Ramos (cell line): ENCODE data around the gene JPH4.

Experiments
- in situ Hi-C: fragments of 300-500 bp; cut with MboI; formaldehyde crosslinking; loops from one replicate; pipeline ENCODE4 v1.14.3; 2022; ENCODE audit warnings: low sequenced_read_pairs; ENCODE audit not compliant: unreplicated experiment

Gene JPH4

GRCh38 chr14:23582906-23583760, 4.5 kb upstream of the JPH4 start:
- in situ Hi-C loops, result no loop called here

DNA sequence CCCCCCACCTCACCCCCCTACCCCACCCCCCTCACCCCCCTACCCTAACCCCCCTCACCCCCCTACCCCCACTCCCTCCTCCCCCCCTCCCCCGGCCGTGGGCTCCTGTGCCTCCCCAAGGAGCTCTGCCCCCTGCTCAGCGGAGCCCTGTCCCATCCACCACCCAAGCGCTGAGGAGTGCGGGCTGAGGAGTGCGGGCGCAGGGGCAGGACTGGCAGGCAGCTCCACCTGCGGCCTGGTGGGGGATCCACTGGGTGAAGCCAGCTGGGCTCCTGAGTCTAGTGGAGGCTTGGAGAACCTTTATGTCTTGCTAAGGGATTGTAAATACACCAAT, 2.3 kb upstream of the JPH4 start:
- in situ Hi-C loops, result no loop called here

GRCh38 chr14:23580152-23580926, 1.7 kb upstream of the JPH4 start:
- in situ Hi-C loops, result no loop called here

DNA sequence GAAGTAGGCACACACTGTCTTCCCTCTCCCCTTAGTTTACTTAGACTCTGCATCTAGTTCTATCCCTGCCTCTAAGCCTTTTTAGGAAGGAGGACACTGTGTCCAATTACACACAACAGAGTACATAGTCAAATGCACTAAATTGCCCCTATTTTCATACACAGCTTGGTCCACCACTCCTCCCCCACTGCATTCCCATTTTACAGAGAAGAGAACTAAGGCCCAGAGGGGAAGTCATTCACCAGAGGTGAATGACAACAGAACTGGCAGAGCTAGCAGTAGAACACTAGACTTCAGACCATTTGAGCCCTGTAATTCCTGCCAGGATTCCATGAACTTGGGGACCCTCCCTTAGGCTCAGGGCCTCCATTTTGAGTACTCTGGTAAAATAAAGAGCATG, 1.1 kb upstream of the JPH4 start:
- in situ Hi-C loops, result no loop called here

DNA sequence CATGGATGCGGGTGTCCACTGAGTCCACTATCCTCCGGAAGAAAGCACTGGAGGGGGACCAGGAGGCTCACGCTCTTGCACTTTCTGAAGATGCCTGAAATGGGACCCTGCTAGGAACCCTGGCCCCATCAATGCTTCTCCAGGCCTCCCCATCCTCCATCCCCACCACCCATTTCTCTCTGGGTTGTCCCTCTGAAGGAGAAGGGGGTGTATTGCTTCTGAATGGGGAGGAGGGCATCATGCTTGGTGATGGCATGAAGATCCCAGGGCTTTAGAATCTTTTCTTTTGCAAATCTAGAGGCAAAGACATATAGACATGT, 681 bp upstream of the JPH4 start:
- in situ Hi-C loops, result no loop called here

- in situ Hi-C loops, result no loop called here
Measured at GRCh38 chr14:23577710-23578392, 739 bp downstream of the JPH4 start.

- in situ Hi-C loops, result no loop called here
Measured at GRCh38 chr14:23577004-23577681, 1.4 kb downstream of the JPH4 start.

GRCh38 chr14:23573384-23574015, 5.1 kb downstream of the JPH4 start:
- in situ Hi-C loops, result no loop called here

DNA sequence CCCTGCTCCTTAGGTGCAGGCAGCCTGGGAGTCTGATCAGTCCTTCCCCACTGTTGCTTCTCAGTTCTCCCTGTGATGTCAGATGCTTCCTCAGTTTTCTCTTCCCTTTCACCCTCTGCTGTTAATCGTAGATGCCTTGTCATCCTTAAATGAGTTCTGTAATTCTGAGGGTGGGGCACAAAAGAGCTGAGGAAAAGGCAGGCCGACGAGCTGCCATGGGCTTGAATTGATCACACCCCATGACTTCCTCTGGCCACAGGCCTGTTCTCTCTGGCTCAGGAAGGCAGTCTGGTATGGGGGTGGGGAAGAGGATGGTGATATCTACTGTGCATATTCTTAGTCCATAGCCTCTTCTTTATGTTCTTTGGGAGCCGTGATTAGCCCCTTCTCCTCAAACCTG, 5.8 kb downstream of the JPH4 start:
- in situ Hi-C loops, result no loop called here

DNA sequence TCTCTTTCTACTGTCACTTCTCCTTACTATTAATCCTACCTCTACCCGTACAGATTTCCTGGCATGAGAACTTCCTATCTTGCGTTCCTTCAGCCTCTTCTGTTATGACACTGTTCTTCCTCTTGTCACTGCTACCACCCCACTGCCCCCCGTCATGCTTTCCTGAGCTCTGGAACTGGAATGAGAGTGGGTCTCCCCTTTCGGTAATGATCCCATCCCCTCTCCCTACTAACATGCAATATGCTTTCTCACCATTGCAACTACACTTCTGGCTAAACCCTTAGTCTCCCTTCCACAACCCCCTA, 6.1 kb downstream of the JPH4 start:
- in situ Hi-C loops, result no loop called here

- in situ Hi-C loops, result no loop called here
Measured at GRCh38 chr14:23571701-23572523, 6.7 kb downstream of the JPH4 start.

GRCh38 chr14:23570806-23571483, 7.6 kb downstream of the JPH4 start:
- in situ Hi-C loops, result no loop called here

DNA sequence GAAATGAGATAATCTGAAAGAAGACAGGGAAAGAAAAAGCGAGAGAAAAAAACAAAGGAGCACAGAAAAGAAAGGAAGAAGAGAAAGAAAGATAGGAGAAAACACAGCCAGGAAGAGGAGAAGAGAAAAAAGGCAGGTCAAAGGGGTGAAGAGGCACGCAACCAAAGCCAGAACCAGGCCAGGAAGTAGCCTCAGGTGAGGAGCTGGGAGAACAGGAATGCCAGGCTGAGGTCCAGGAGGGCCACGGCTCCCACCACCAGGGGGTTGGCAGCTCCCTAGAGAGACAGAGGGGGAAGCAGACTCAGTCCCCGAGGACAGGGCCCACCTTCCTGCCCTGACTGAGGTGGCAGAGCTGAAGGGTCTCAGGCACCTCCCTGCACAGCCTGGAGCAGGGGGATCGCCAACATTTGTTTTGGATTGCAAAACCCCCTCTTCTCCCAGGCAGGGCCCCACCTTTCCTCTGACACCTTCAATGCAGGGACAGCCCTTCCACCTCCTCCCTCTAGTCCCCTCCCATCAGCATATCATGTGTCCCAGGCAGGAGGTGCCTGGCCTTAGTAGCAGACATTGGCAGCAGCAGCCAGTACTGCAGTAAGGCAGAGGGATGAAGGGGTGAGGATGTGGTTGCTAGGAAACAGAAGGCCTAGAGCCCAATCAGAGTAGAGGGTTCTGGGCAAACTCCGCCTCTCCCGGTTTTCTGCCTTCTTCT, 9.0 kb downstream of the JPH4 start:
- in situ Hi-C loops, result loop anchor here (10.0 kb wide), 2 partner anchors 265 to 865 kb away; partner anchors contain the start of genes BCL2L2 and PPP1R3E

- in situ Hi-C loops, result loop anchor here (10.0 kb wide), 2 partner anchors 264 to 866 kb away; partner anchors contain the start of genes BCL2L2 and PPP1R3E
Measured at GRCh38 chr14:23568600-23569331, 9.8 kb downstream of the JPH4 start.

GRCh38 chr14:23568021-23568599, 10.5 kb downstream of the JPH4 start:
- in situ Hi-C loops, result loop anchor here (10.0 kb wide), 2 partner anchors 263 to 867 kb away; partner anchors contain the start of genes BCL2L2 and PPP1R3E

- in situ Hi-C loops, result loop anchor here (10.0 kb wide), 2 partner anchors 263 to 867 kb away; partner anchors contain the start of genes BCL2L2 and PPP1R3E
Measured at GRCh38 chr14:23567186-23568020, 11.2 kb downstream of the JPH4 start, which contains the start of gene AP1G2. AP1G2 (minus strand) TSS chr14:23567791; CDS start chr14:23567314, 477 bp downstream.
